Eye (tissue), 1 donor: ENCODE data around the gene GFOD1.
"Not testable (repeated sequence)": the region's sequence is repeated elsewhere in the genome, so short reads cannot be mapped to it uniquely, and the experiment has no call there.

Experiments used
- DNase-seq: peaks from one replicate; pipeline ENCODE4 v3.0.0-alpha.2; 2015

Gene GFOD1

GRCh38 chr6:13348334-13349113 lies 138.9 kb downstream of the GFOD1 start:
- no peak for DNase-seq

GRCh38 chr6:13346245-13346644 lies 141.2 kb downstream of the GFOD1 start:
- DNase-seq = no peak

GRCh38 chr6:13342414-13343019 lies 144.9 kb downstream of the GFOD1 start:
- DNase-seq = no peak

- no peak for DNase-seq
Observed at GRCh38 chr6:13339863-13340630, 147.4 kb downstream of the GFOD1 start.

GRCh38 chr6:13338038-13338437 lies 149.4 kb downstream of the GFOD1 start:
- DNase-seq = no peak

GRCh38 chr6:13336553-13336952 lies 150.8 kb downstream of the GFOD1 start:
- DNase-seq = peak; percentile 94

- no peak for DNase-seq
Observed at GRCh38 chr6:13334953-13335352, 152.4 kb downstream of the GFOD1 start.

GRCh38 chr6:13332349-13332706 lies 155.1 kb downstream of the GFOD1 start:
- no peak for DNase-seq

- DNase-seq = peak; percentile 58
Observed at GRCh38 chr6:13331516-13332348, 155.7 kb downstream of the GFOD1 start.

GRCh38 chr6:13328875-13329183 lies 158.6 kb downstream of the GFOD1 start:
- DNase-seq = no peak

GRCh38 chr6:13328076-13328874 lies 159.1 kb downstream of the GFOD1 start, which contains the start of gene TBC1D7:
Gene TBC1D7 (minus strand): TSS chr6:13328537. CDS start chr6:13326898, 1,639 bp downstream.
- peak; percentile 96 for DNase-seq

GRCh38 chr6:13327691-13328075 lies 159.7 kb downstream of the GFOD1 start:
- DNase-seq = no peak

GRCh38 chr6:13326031-13326586 lies 161.3 kb downstream of the GFOD1 start:
- not testable (repeated sequence) for DNase-seq

GRCh38 chr6:13319891-13320564 lies 167.4 kb downstream of the GFOD1 start:
- DNase-seq = no peak

- DNase-seq = no peak
Observed at GRCh38 chr6:13318821-13319220, 168.6 kb downstream of the GFOD1 start.

GRCh38 chr6:13315896-13316295 lies 171.5 kb downstream of the GFOD1 start:
- no peak for DNase-seq

GRCh38 chr6:13314806-13315205 lies 172.6 kb downstream of the GFOD1 start:
- DNase-seq = no peak

- no peak for DNase-seq
Observed at GRCh38 chr6:13311155-13311554, 176.2 kb downstream of the GFOD1 start.

GRCh38 chr6:13308332-13308731 lies 179.1 kb downstream of the GFOD1 start:
- no peak for DNase-seq
